D341Med (cell line): Measurements from ENCODE around the gene NKAIN2.
"Not testable (repeated sequence)": the region's sequence is repeated elsewhere in the genome, so short reads cannot be mapped to it uniquely, and the experiment has no call there.

ENCODE experiments used
- DNase-seq: peaks from one replicate; pipeline ENCODE4 v3.0.0; 2012; ENCODE audit warnings: low spot score

Gene NKAIN2

GRCh38 chr6:124438546-124439065, 634.9 kb downstream of the NKAIN2 start:
- no peak for DNase-seq

DNA sequence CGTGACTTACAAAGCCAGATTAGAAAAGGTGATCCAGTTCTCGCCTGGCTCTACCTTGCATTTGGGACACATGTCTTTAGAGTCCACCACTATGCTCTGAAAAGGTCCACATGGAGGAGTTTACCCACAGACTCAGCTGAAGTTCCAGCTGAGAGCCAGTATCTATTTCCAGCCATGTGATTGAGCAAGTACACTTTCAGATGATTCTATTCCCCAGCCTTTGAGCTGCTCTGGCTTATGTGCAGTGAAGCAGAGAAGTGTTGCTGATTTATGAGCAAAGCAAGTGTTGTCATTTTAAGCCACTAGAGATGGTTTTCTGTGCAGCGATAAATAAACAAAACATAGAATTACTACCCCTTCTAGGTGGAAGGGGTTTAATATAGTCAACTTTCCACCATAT, 637.8 kb downstream of the NKAIN2 start:
- no peak for DNase-seq

- DNase-seq: no peak
Measured at GRCh38 chr6:124443541-124443940, 639.9 kb downstream of the NKAIN2 start.

DNA sequence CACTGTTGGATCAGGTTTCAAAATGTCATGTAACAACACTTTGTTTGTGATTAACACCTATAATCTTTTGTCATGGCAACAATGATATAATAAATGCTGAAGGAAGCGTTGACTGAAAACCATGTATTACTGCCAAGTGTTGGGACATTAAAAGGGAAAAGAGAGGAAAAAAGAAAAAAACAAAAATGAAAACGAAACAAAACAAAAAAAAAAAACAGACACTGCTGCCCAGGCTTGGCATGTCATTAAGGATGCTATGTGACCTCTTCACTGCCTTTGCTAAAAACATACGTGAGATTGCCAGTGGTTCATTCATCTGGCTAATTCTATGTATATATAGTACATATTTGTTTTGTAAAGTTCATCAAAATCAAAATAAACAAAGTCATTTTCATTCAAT, 641.9 kb downstream of the NKAIN2 start:
- no peak for DNase-seq

- no peak for DNase-seq
Measured at GRCh38 chr6:124446961-124447360, 643.3 kb downstream of the NKAIN2 start.

DNA sequence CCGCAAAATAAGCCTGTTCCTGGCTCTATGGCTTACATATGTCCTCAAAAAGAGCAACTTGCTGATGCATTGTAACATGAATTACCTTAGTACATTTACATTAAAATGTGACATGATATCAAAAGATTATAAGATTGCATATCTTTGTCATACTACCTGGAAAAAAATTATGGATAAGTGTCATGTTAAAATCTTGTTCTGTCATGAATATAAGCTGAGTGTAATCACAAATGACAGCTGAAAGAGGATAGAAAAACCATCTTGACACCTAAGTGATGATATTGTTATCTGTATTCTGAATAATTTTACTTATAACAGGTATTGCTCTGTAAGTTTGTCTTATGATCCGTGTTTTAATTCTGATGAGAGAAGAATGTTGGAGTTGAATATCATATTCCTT, 655.6 kb downstream of the NKAIN2 start:
- no peak for DNase-seq

- DNase-seq: no peak
Measured at GRCh38 chr6:124462750-124463149, 659.1 kb downstream of the NKAIN2 start.

DNA sequence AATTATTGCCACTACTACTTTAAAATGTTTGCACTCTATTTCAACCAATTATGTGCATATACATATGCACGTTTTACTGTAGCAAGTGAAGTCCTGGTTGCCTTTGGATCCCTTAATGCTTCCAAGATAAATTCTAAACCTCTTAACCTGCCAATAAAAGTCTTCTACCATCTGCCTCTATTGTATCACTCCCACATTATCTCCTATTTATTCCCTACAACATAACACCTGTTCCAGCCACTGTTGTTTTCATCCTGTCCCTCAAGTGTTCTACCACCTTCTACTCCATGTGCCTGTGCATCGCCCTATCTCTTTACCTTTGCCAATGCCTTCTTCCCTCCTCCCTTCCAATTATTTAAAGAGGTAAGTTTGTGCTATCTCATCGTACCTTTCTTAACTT, 659.6 kb downstream of the NKAIN2 start:
- no peak for DNase-seq

GRCh38 chr6:124464600-124464999, 660.9 kb downstream of the NKAIN2 start:
- not testable (repeated sequence) for DNase-seq

DNA sequence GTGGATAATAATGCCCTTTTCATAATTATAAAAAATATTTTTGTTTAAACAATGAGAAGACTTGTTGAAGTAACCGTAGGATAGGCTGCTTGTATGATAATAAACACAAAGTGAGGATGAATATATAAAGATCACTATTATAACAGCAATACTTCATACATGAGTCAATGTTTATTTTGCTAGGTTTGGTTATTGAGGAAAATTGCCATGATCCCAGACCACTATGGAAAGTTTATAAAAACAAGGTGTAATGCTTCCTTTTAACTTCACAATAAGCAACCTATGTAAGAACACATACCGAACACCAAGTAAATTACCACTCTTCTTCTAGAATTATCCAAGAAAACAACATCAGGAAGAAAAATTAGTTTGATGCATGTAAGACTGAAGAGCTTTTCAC, 663.3 kb downstream of the NKAIN2 start:
- DNase-seq: no peak

- no peak for DNase-seq
Measured at GRCh38 chr6:124467366-124467765, 663.7 kb downstream of the NKAIN2 start.

GRCh38 chr6:124470803-124471202, 667.1 kb downstream of the NKAIN2 start:
- no peak for DNase-seq

DNA sequence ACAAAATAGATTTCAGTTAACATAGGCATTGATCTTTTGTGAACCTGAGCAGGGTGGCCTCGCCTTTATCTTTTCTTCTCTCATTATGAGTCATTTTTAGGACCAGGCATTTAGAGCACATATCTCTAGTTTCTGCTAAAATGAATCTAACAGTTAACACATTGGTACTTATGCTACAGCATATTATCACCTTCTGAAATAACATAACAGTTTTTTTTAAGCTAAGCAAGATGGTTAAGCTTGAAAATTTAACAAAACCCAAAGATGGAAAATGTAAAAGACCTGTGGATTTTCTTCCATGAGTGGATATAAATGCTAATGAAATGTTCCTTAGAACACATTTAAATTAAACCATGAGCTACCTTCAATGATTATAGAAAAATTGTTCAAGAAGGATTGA, 671.5 kb downstream of the NKAIN2 start:
- no peak for DNase-seq

DNA sequence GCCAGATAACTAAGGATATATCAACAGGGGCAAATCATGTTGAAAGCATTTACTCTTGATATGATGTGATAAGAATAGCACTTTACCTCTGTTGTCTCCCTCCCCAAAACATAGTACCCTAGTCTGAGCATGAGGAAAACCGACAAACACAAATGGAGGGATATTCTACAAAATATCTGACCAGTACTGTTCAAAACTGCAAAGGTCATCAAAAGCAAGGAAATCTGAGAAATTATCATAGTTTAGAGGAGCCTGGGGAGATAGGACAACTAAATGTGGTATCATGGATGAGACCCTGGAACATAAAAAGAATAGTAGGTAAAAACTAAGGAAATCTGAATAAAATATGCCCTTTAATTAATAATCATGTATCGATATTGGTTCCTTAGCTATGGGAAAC, 675.2 kb downstream of the NKAIN2 start:
- no peak for DNase-seq

GRCh38 chr6:124479991-124480430, 676.3 kb downstream of the NKAIN2 start:
- DNase-seq: no peak

DNA sequence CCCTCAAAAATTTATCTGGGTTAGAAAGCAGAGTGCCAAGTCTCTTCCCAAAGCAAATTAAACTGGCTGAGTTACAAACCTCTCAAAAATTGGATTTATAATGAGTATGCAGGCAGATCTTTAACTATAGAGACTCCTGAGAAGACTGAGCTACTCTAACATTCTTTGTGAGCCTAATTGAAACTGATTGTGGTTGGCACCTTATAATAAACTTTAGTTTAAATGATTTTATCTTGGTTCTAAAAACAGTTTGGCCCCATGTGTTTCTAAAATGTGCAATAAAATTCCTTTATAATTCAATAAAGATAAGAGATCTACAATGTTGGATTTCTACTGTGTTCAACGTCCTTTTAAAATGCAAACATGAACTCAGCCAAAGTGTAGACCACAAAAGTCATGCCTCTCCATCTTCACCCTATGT, 678.4 kb downstream of the NKAIN2 start:
- no peak for DNase-seq

DNA sequence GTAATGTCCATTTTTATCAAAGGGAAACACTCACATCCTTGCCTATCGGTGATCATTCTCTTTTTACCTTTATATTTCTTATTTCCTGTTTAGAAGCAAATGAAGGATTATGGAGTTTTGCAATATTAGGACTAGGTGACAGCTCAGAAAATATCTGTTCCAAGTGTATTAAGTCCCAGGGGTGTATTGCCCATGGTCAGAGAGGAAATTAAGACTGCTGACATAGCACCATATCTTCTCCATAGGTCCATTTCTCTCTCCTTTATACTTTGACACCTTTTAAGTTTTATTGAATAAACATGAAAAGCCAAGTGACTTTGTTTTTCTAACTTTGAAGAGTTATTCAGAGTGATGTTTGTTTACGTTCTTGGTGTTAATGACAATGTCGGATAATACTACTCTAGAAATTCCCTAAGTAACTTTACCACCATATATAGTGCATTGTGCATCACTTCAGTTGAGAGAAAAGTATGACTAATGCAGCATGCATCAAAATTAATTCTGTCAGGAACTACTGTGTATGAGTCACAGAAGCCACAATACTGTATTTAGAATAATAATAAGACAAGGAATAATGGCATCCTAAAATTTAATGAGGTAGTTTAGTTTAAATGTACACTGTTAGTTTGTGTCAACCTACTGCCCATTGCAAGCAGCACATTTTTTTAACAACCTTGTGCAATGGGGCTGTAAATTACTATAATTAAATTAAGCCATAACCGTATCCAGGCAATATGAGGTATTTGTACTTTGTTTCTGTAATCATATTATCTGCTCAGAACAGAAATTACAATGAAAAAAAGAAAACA, 684.2 kb downstream of the NKAIN2 start:
- no peak for DNase-seq

GRCh38 chr6:124490122-124490521, 686.5 kb downstream of the NKAIN2 start:
- DNase-seq: no peak

DNA sequence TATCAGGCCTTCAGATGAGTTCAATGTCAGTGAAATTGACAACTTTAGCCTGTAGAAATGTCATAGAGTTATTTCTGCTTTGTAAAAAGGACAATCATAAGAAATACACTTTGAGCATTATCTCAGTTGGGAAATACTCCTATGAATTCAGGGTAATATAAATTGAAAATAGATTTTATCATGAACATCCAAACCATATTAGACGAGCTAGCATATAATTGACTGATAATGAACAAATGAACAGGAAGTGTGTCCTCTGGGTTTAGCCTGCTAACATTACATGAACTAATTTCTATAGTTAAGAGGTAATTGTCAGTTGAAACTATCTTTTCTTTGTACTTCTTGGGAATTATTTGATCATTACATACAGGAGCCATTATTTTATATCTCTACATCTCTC, 689.6 kb downstream of the NKAIN2 start:
- DNase-seq: no peak

GRCh38 chr6:124494956-124495664, 691.4 kb downstream of the NKAIN2 start:
- DNase-seq: no peak

DNA sequence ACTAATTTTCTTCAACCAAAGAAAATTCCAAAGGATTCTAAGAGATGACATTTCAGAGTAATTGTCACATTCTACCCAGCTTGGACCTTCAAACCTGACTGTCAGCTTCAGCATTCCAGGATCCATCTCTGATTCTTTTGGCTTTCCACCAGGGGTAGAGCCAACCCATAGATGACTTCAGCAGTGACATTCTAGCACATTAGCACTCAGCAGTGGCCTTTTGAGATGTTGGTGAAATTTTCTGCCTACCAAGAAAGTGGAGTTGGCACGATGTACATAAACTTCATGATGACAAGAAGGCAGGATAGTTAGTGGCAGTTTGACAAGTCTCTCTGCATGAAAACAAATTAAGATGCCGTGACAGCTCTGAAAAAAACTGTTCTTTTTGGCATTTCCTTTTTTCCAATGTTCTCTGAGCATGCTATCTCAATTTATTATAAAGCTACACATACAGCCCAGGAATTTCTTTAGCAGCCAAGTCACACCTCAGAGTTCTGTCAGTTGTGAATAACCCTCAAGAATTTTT, 692.1 kb downstream of the NKAIN2 start:
- DNase-seq: no peak

GRCh38 chr6:124496334-124496733, 692.7 kb downstream of the NKAIN2 start:
- DNase-seq: no peak

DNA sequence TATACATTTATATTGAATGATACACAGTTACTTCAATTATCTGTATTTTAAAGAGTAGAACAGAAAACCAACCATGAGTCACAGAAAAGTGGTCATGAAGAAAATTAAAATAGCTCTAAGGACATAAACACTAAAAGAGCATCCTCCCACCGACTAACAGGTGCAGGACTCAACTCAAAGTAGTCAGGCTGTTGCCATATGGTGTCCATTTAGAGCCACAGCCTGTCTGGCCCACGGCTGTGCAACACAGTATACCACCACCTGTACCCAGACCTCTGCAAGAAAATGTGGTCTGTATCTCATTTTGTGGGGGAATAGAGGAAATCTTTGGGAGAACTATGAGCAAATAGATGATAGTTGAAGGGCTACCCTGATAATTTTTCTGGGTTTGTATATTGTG, 708.8 kb downstream of the NKAIN2 start:
- DNase-seq: no peak
